ENCODE data around the gene GID8.
"Not testable (repeated sequence)": the region's sequence is repeated elsewhere in the genome, so short reads cannot be mapped to it uniquely, and the experiment has no call there.

GID8 gene

GRCh38 chr20:62956387-62957135 lies 18.6 kb downstream of the GID8 start:
- in situ Hi-C loops (cut with MboI; ENCODE audit: low sequenced_read_pairs) = no loop called here

GRCh38 chr20:62957136-62958117 lies 19.5 kb downstream of the GID8 start:
- in situ Hi-C loops (cut with MboI; ENCODE audit: low sequenced_read_pairs) = no loop called here

GRCh38 chr20:62958388-62959100 lies 20.6 kb downstream of the GID8 start:
- in situ Hi-C loops (cut with MboI; ENCODE audit: low sequenced_read_pairs) = no loop called here

- in situ Hi-C loops (cut with MboI; ENCODE audit: low sequenced_read_pairs) = no loop called here
Measured at GRCh38 chr20:62959101-62959971, 21.4 kb downstream of the GID8 start.

GRCh38 chr20:62959998-62960436 lies 22.1 kb downstream of the GID8 start:
- in situ Hi-C loops (cut with MboI; ENCODE audit: low sequenced_read_pairs) = no loop called here

- in situ Hi-C loops (cut with MboI; ENCODE audit: low sequenced_read_pairs) = not testable (repeated sequence)
Measured at GRCh38 chr20:62960446-62961309, 22.7 kb downstream of the GID8 start.

- in situ Hi-C loops (cut with MboI; ENCODE audit: low sequenced_read_pairs) = no loop called here
Measured at GRCh38 chr20:62961310-62961783, 23.4 kb downstream of the GID8 start.

- in situ Hi-C loops (cut with MboI; ENCODE audit: low sequenced_read_pairs) = no loop called here
Measured at GRCh38 chr20:62961799-62962198, 23.9 kb downstream of the GID8 start.

- in situ Hi-C loops (cut with MboI; ENCODE audit: low sequenced_read_pairs) = no loop called here
Measured at GRCh38 chr20:62962221-62962879, 24.4 kb downstream of the GID8 start.

- in situ Hi-C loops (cut with MboI; ENCODE audit: low sequenced_read_pairs) = no loop called here
Measured at GRCh38 chr20:62962891-62963613, 25.1 kb downstream of the GID8 start.

- in situ Hi-C loops (cut with MboI; ENCODE audit: low sequenced_read_pairs) = no loop called here
Measured at GRCh38 chr20:62963614-62964397, 25.9 kb downstream of the GID8 start.

- in situ Hi-C loops (cut with MboI; ENCODE audit: low sequenced_read_pairs) = no loop called here
Measured at GRCh38 chr20:62964700-62965099, 26.8 kb downstream of the GID8 start.

- in situ Hi-C loops (cut with MboI; ENCODE audit: low sequenced_read_pairs) = no loop called here
Measured at GRCh38 chr20:62965363-62965771, 27.4 kb downstream of the GID8 start.

GRCh38 chr20:62966212-62967148 lies 28.5 kb downstream of the GID8 start:
- in situ Hi-C loops (cut with MboI; ENCODE audit: low sequenced_read_pairs) = no loop called here

GRCh38 chr20:62967149-62967501 lies 29.2 kb downstream of the GID8 start:
- in situ Hi-C loops (cut with MboI; ENCODE audit: low sequenced_read_pairs) = no loop called here

Data from HL-60/S4 treated with retinoic acid at 250 ng/mL for 4 days and 3 days (cell line).